Stimulated activated CD4-positive, alpha-beta T cell treated with anti-CD3 and anti-CD28 coated beads, Interleukin-2, amount 100 ng/mL, for 24 hours (primary cell): ENCODE measurements around the gene ZNF394.
A peak's percentile ranks its signal among the peaks of the same experiment; 100 is the strongest.

Experiments
- DNase-seq, 2 donors: peaks; one replicate each; pipeline ENCODE4 v3.0.0-alpha.2; 2020

The ZNF394 gene

GRCh38 chr7:99490878-99491277, 9.2 kb downstream of the ZNF394 start:
- no peak for DNase-seq

DNA sequence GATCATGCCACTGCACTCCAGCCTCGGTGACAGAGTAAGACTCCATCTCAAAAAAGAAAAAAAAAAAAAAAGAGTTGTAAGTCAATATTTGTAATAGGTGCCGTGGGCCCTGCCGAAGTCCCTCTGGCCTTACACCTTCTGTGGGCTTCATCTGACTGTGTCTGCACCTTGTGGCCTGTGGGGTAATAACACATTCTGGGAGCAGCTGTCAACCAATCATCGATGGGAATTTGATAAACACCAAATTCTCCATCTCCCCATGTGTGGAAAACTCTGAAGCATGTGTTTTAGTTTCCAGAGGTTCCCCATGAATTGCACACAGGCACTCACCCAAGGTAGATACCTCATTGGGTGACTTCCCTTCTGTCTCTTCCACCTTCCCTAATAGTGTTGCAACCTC, 10.8 kb downstream of the ZNF394 start:
- no peak for DNase-seq

- no peak for DNase-seq
Measured at GRCh38 chr7:99485094-99485493, 15.0 kb downstream of the ZNF394 start.

DNA sequence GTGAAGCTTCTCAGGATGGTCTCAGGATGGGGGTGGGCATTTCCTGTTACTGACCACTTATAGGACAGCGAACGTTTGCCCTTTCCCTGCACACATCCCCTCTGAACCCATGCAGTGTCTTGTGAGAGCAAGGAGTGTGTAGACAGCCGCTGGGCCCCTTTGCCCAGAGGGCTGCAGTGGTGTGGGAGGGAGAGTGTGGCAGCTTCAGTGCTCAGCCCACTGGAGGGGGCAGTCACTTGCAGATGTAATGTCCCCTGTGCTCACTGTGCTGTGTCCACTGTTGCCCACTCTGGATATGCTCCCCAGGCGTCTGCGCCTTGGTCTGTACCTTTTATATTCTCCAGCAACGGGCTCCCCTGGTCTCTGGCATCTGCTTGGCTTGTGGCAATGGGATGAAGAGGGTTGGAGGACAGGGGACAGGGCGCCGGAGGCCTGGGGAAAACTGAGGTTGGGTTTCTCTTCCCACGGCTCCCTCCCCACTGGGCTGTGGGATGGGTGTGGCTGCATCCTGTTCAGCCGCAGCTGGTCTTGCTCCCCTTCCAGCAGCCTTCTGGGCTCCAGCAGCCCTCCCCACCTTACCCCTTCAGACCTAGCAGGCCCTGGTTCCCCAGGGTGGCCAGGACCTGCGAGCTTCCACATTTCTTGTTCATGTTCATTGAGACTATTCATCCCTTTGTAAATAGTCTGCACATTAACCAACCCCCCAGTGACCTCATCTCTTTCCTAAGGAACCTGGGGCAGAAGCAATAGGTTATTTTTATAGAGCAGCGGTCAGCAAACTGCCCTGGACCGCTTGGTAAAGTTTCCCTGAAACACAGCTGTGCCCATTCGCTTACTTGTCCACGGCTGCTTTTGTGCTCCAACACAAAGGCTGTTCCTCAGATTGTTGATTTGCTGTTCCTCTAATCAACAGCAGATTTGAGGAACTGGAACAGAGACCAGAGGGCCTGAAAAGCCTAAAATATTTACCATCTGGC, 21.3 kb downstream of the ZNF394 start:
- no peak for DNase-seq

- DNase-seq: no peak
Measured at GRCh38 chr7:99476107-99476506, 24.0 kb downstream of the ZNF394 start.

DNA sequence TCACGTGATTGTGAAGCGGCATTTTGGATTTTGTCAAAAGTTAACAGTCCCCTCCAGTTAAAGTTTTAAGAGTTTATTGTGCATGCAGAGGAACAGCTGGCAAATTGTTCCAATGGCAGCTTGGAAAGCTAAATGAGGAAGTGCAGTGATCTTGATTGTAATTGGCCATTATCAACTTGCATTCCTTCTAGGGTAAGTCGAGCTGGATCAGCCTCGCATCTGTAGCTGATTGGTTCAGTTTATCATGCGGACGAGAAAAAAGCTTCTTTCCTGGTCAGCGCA, 26.8 kb downstream of the ZNF394 start:
- DNase-seq: no peak

GRCh38 chr7:99472561-99473314, 27.3 kb downstream of the ZNF394 start, which contains the start of gene ZNF789:
Gene ZNF789 (plus strand): TSS chr7:99472890. CDS start chr7:99476457, 3,567 bp downstream.
- peak; percentile 98 to 99 for DNase-seq

- DNase-seq: no peak
Measured at GRCh38 chr7:99469381-99470065, 30.6 kb downstream of the ZNF394 start.

DNA sequence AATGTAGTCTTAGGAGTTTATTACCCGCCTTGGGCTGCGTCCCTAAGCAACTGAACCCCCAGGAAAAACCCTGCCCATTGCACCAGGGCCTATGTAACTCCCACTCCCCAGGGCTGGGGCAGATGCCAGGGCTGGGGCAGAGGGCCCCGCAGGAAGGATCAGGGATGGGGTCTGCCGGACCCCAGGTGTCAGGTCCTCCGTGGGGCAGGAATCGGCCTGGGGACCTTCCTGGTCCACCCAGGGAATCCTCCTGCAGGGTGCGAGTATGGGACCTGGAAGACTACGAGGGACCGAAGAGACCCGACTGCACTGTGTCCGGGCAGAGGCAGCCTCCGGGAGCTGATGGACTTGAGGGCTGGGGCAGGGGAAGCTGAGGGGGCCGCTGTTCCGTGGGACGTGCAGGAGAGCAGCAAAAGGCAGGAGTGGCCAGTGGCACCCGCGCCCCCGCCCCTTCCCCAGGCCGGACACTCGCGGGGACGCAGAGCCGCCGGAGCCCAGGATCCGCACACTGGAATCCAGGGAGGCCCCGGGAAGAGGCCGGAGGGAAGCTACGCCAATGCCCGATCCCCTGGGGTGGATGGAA, 31.7 kb downstream of the ZNF394 start:
- DNase-seq: no peak

GRCh38 chr7:99465421-99465768, 34.7 kb downstream of the ZNF394 start:
- DNase-seq: no peak

GRCh38 chr7:99461221-99461620, 38.9 kb downstream of the ZNF394 start:
- no peak for DNase-seq

DNA sequence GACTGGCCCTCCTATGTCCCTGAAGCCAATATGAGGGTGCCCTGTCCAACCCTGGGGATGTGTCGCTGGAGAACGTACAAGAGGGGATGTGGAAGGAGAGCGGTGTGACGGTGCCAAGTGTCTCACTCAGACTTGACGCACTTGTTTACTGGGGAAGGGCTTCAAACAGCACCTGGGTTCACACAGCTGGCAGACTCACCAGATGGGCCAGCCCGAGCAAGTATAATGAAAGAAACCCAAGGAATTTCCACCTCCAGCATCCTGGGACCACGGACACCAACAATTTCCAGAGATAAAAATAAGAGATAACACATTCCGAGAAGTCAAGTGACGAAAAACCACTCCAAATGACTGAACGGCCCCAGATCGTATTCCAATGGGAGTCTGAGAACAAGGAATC, 39.4 kb downstream of the ZNF394 start:
- DNase-seq: no peak

GRCh38 chr7:99459087-99459486, 41.0 kb downstream of the ZNF394 start:
- DNase-seq: peak in 1 of 2 donors; percentile 38

GRCh38 chr7:99457650-99458493, 42.2 kb downstream of the ZNF394 start:
- no peak for DNase-seq

GRCh38 chr7:99457050-99457649, 42.9 kb downstream of the ZNF394 start:
- no peak for DNase-seq

DNA sequence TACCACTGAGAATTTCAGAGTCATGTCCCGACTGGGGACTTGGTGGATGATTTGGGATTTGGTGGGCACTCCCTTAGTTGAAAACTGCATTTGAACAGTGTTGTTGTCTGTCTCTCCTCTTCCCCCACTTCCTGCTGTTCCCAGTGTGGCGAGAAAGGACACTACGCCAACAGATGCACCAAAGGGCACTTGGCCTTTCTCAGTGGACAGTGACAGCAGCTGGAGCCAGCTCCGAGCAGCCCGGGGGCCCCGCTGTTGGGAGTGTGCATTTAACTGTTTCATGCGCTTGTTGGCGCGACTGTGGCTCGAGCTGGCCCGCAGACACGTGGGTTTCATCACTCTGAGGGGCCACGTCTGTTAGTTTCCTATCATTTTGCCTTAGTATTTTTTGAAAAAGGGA, 43.8 kb downstream of the ZNF394 start:
- DNase-seq: no peak

- no peak for DNase-seq
Measured at GRCh38 chr7:99455874-99456273, 44.2 kb downstream of the ZNF394 start.

DNA sequence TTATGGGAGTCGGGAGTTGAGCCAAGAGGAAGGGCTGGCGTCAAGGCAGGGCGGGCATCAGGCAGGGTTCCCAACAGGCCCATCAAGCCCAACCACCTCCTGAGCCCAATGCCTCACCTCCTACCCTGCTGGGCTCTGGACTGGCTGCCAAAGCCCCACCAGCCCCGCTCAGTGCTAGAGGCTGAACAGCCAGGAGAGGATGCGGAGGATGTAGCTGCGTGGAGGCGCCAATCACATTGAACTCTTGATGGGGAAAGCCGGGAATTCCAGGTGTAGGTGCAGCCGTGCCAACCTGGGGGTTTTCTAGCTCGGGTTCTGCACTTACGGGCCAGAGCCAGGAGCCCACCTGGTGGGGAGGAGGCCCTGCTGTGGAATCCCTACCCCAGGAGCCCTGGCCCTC, 47.0 kb downstream of the ZNF394 start:
- DNase-seq: no peak

GRCh38 chr7:99452541-99452940, 47.5 kb downstream of the ZNF394 start:
- no peak for DNase-seq

GRCh38 chr7:99451936-99452335, 48.1 kb downstream of the ZNF394 start:
- DNase-seq: no peak

DNA sequence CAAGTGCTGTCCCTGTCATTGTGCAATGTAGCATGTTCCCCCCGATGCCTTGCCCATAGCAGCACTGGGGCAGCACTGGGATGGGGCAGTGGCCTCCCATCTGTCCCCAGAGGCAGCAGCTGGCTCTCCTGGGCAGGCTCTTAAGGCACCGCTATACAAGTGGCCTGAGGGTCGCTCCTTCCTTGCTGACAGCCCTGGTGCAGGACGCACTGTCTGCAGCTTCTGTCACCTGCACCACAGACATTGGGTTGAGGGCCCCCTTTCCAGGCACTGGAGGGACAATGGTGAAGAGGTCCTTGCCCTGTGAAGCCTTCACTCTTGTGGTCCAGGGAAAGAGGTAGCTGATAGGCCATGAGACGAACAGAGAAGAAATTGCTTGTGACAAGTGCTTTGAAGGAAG, 50.8 kb downstream of the ZNF394 start:
- DNase-seq: no peak

DNA sequence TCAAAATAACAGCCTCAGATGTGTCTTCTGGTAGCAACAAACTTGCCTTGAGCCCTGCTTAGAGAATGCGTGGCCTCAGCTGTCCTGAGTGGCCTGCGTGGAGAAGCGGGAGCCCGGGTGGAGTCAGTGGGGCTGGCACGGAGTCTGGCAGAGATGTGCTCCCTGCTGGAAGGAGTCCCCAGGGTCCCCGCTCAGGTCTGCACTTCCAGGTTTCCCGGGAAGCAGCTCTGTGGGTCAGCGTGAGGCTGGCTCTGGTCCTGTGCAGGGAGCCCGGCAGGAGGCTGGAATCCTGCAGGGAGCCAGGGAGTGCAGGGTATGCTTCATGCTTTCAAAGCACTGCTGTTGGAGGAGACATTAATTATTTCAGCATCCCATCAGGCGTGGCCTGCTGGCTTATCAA, 51.2 kb downstream of the ZNF394 start:
- no peak for DNase-seq
